ENCODE data around the gene SH2D3A. TPM values are rescaled to one million over a fixed set of nuclear protein-coding genes. Genes with fewer than 3 reads are reported as not detected.
"Not testable (repeated sequence)": the region's sequence is repeated elsewhere in the genome, so short reads cannot be mapped to it uniquely, and the experiment has no call there.

The SH2D3A gene
- polyA plus RNA-seq, 3 donors = 0.11 TPM; not detected in 2

DNA sequence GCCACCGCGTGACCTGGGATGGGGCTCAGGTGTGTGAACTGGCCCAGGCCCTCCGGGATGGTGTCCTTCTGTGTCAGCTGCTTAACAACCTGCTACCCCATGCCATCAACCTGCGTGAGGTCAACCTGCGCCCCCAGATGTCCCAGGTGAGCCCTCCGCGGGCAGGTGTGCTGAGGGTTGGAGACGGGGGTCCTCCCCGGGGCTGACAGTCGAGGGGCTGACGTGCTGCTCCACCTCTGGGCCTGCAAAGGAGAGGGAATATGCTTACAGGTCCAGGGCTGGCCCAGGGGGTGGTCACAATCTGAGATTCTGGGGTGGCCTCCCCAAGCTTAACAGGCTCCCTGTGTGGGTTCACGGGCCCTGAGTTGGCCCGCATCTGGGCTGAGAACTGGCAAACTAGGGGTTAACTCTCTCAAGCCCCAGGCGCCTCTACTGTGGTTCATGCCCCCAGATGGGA lies 5.7 kb upstream of the SH2D3A start:
- H3K9me3 Mint-ChIP-seq = peaks cover 0 to 6% (median 2%) of the 10 kb centered on the region in 7 donors
- Histone ChIP-seq H3K79me2 (ENCODE audit: insufficient read depth, low read length) (peaks cover 60% of the 10 kb centered on the region), H3K27me3 (ENCODE audit: control insufficient read depth in 2 of 2, insufficient read depth in 2 of 2, low read length in 2 of 2) (no peaks in the 10 kb centered on the region), H3K27ac (ENCODE audit: low read depth in 1 of 2, low read length in 2 of 2) (peak overlapping the region; percentile 80 to 97), H3K4me2 (replicated peaks; ENCODE audit: extremely low read depth, low read length, poor library complexity, severe bottlenecking) (peak overlapping the region; percentile 100), H3K36me3 (replicated peaks in 1 of 2; ENCODE audit: control insufficient read depth in 1 of 2, insufficient read depth in 2 of 2, low read length in 2 of 2) (peaks cover 8 to 26% of the 10 kb centered on the region in 2 donors), H3K4me3 (replicated peaks in 1 of 3; ENCODE audit: low read depth in 2 of 3, low read length in 3 of 3) (peak overlapping the region; percentile 82 to 100 (median 95)), H4K20me1 (ENCODE audit: insufficient read depth, low read length) (peaks cover 49% of the 10 kb centered on the region), H3K4me1 (ENCODE audit: control insufficient read depth in 1 of 2, insufficient read depth in 2 of 2, low read length in 2 of 2) (peaks cover 41 to 61% of the 10 kb centered on the region in 2 donors), H2AFZ (ENCODE audit: insufficient read depth, low read depth, low read length, poor library complexity, severe bottlenecking) (peak overlapping the region; percentile 68), H3K9me3 (replicated peaks in 1 of 2; ENCODE audit: control insufficient read depth in 1 of 2, insufficient read depth in 1 of 2, low read length in 2 of 2) (no peaks in the 10 kb centered on the region), H3K9ac (ENCODE audit: insufficient read depth, low read length, poor library complexity, severe bottlenecking) (peak overlapping the region; percentile 96)
- H3K27me3 Mint-ChIP-seq (ENCODE audit: low read depth in 3 of 3) = peaks cover 1 to 3% (median 2%) of the 10 kb centered on the region in 3 donors
- H3K36me3 Mint-ChIP-seq = peaks cover 22 to 26% of the 10 kb centered on the region in 2 donors
- H3K4me1 Mint-ChIP-seq = peaks cover 60% of the 10 kb centered on the region
- WGBS (ENCODE audit: insufficient coverage) = 0% methylated on average over 9 of the region's 14 CpGs
- H3K27ac Mint-ChIP-seq = peak overlapping the region; percentile 86 to 96 (median 94)
- intact Hi-C loops (cut with micrococcal nuclease) = loop anchor here in 1 of 2 donors (2.0 to 5.0 kb wide), 3 partner anchors 30 to 89 kb away; partner anchors contain the start of gene TRIP10
- H3K4me3 Mint-ChIP-seq = peak overlapping the region; percentile 97 to 98
- no peak for DNase-seq
- TF ChIP-seq, protein P1, sequence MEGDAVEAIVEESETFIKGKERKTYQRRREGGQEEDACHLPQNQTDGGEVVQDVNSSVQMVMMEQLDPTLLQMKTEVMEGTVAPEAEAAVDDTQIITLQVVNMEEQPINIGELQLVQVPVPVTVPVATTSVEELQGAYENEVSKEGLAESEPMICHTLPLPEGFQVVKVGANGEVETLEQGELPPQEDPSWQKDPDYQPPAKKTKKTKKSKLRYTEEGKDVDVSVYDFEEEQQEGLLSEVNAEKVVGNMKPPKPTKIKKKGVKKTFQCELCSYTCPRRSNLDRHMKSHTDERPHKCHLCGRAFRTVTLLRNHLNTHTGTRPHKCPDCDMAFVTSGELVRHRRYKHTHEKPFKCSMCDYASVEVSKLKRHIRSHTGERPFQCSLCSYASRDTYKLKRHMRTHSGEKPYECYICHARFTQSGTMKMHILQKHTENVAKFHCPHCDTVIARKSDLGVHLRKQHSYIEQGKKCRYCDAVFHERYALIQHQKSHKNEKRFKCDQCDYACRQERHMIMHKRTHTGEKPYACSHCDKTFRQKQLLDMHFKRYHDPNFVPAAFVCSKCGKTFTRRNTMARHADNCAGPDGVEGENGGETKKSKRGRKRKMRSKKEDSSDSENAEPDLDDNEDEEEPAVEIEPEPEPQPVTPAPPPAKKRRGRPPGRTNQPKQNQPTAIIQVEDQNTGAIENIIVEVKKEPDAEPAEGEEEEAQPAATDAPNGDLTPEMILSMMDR (IDR thresholded peaks at IDR 0.05) = no peak

DNA sequence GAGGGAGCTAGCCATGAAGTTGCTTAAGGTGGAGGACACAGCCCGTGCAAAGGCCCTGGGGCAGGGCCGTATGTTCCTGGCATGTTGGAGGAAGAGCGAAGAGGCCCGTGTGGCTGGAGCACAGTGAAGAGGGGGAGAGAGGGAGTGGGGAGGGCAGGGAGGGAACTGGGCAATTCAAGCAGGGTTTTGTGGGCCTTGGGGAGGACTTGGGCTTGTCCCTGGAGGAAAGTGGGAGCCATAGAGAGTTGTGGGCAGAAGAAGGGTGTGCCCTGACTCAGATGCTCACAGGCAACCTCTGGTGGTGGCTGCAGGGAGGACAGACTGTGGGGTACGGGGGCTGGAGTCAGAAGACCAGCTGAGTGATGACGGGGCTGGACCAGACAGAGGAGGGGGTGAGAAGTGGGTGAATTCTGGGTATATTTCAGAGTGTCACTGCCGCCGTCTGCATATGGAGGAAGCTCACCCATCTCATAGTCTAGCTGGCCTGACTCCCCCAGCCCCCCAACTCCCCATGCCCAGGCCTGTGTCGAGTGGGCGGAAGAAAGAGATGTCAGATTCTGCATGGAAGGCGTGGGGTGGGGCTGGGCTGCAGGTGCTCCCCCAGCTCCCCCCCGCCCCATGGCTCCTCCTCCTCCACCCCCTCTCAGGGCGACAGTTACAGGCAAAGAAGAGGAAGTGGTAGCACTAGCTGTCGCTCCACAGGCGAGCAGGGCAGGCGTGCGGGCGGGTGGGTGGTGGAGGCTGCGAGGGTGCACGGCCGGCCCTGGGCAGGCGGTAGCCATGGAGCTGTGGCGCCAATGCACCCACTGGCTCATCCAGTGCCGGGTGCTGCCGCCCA lies 5.0 kb upstream of the SH2D3A start, which contains the start of gene VAV1:
VAV1 (plus strand) TSS at position 681 of the 838 bp plus-strand sequence; CDS start at position 781, 100 bp downstream.
- peak within 1 kb of the TSS; percentile 97 to 98 for H3K4me3 Mint-ChIP-seq
- H3K79me2 ChIP-seq (ENCODE audit: insufficient read depth, low read length) = peaks cover 54% of the 10 kb centered on the region
- H3K4me3 ChIP-seq (replicated peaks in 1 of 3; ENCODE audit: low read depth in 2 of 3, low read length in 3 of 3) = peak within 1 kb of the TSS; percentile 82 to 100 (median 95)
- peaks cover 62% of the 10 kb centered on the region for H3K4me1 Mint-ChIP-seq
- DNase-seq = peak; percentile 83 to 93 (median 85)
- peak within 1 kb of the TSS; percentile 68 for H2AFZ ChIP-seq (ENCODE audit: insufficient read depth, low read depth, low read length, poor library complexity, severe bottlenecking)
- peak within 1 kb of the TSS; percentile 80 to 97 for H3K27ac ChIP-seq (ENCODE audit: low read depth in 1 of 2, low read length in 2 of 2)
- H3K9ac ChIP-seq (ENCODE audit: insufficient read depth, low read length, poor library complexity, severe bottlenecking) = peak within 1 kb of the TSS; percentile 96
- H3K4me1 ChIP-seq (ENCODE audit: control insufficient read depth in 1 of 2, insufficient read depth in 2 of 2, low read length in 2 of 2) = peaks cover 44 to 64% of the 10 kb centered on the region in 2 donors
- TF ChIP-seq, protein P1 (IDR thresholded peaks at IDR 0.05) = peak; percentile 67
- H3K27me3 ChIP-seq (ENCODE audit: control insufficient read depth in 2 of 2, insufficient read depth in 2 of 2, low read length in 2 of 2) = no peaks in the 10 kb centered on the region
- H3K9me3 Mint-ChIP-seq = peaks cover 0 to 6% (median 2%) of the 10 kb centered on the region in 7 donors
- peaks cover 5 to 19% of the 10 kb centered on the region in 2 donors for H3K36me3 ChIP-seq (replicated peaks in 1 of 2; ENCODE audit: control insufficient read depth in 1 of 2, insufficient read depth in 2 of 2, low read length in 2 of 2)
- peaks cover 43% of the 10 kb centered on the region for H4K20me1 ChIP-seq (ENCODE audit: insufficient read depth, low read length)
- WGBS (ENCODE audit: insufficient coverage) = 14% methylated on average over 17 of the region's 25 CpGs
- intact Hi-C loops (cut with micrococcal nuclease) = loop anchor here in 1 of 2 donors (2.0 to 5.0 kb wide), 3 partner anchors 31 to 90 kb away; partner anchors contain the start of gene TRIP10
- H3K36me3 Mint-ChIP-seq = peaks cover 19 to 22% of the 10 kb centered on the region in 2 donors
- peak within 1 kb of the TSS; percentile 100 for H3K4me2 ChIP-seq (replicated peaks; ENCODE audit: extremely low read depth, low read length, poor library complexity, severe bottlenecking)
- H3K27ac Mint-ChIP-seq = peak within 1 kb of the TSS; percentile 86 to 96 (median 94)
- peaks cover 2 to 5% (median 3%) of the 10 kb centered on the region in 3 donors for H3K27me3 Mint-ChIP-seq (ENCODE audit: low read depth in 3 of 3)
- no peaks in the 10 kb centered on the region for H3K9me3 ChIP-seq (replicated peaks in 1 of 2; ENCODE audit: control insufficient read depth in 1 of 2, insufficient read depth in 1 of 2, low read length in 2 of 2)

DNA sequence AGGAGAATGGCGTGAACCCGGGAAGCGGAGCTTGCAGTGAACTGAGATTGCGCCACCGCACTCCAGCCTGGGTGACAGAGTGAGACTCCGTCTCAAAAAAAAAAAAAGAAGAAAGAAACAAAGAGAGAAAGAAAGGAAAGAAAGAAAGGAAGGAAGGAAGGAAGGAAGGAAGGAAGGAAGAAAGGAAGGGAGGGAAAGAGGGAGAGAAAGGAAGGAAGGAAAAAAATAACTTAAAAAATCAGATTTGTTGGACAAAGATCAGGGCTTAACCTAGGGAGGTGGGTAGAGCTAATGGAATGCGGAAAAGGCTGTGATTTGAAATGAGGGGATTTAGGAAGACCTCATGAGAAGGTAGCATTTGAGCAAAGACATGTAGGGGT lies 4.4 kb upstream of the SH2D3A start:
- H3K4me1 ChIP-seq (ENCODE audit: control insufficient read depth in 1 of 2, insufficient read depth in 2 of 2, low read length in 2 of 2) = peaks cover 47 to 65% of the 10 kb centered on the region in 2 donors
- peaks cover 48% of the 10 kb centered on the region for H3K79me2 ChIP-seq (ENCODE audit: insufficient read depth, low read length)
- H3K27me3 ChIP-seq (ENCODE audit: control insufficient read depth in 2 of 2, insufficient read depth in 2 of 2, low read length in 2 of 2); H3K27me3 Mint-ChIP-seq (ENCODE audit: low read depth in 3 of 3); H3K9me3 ChIP-seq (replicated peaks in 1 of 2; ENCODE audit: control insufficient read depth in 1 of 2, insufficient read depth in 1 of 2, low read length in 2 of 2); DNase-seq; H3K4me2 ChIP-seq (replicated peaks; ENCODE audit: extremely low read depth, low read length, poor library complexity, severe bottlenecking); H3K9me3 Mint-ChIP-seq; H2AFZ ChIP-seq (ENCODE audit: insufficient read depth, low read depth, low read length, poor library complexity, severe bottlenecking); H3K9ac ChIP-seq (ENCODE audit: insufficient read depth, low read length, poor library complexity, severe bottlenecking): not testable (repeated sequence)
- H3K4me3 ChIP-seq (replicated peaks in 1 of 3; ENCODE audit: low read depth in 2 of 3, low read length in 3 of 3) = peak overlapping the region in 1 of 3 experiments; percentile 100
- peaks cover 63% of the 10 kb centered on the region for H3K4me1 Mint-ChIP-seq
- peaks cover 0 to 13% of the 10 kb centered on the region in 2 donors for H3K36me3 ChIP-seq (replicated peaks in 1 of 2; ENCODE audit: control insufficient read depth in 1 of 2, insufficient read depth in 2 of 2, low read length in 2 of 2)
- 58% methylated on average over 4 of the region's 7 CpGs for WGBS (ENCODE audit: insufficient coverage)
- H3K4me3 Mint-ChIP-seq = peak overlapping the region in 1 of 2 donors; percentile 55
- peak overlapping the region; percentile 86 to 95 (median 89) for H3K27ac Mint-ChIP-seq
- H4K20me1 ChIP-seq (ENCODE audit: insufficient read depth, low read length) = peaks cover 36% of the 10 kb centered on the region
- peak overlapping the region; percentile 80 to 97 for H3K27ac ChIP-seq (ENCODE audit: low read depth in 1 of 2, low read length in 2 of 2)
- intact Hi-C loops (cut with micrococcal nuclease) = loop anchor here in 1 of 2 donors (2.0 to 5.0 kb wide), 3 partner anchors 31 to 91 kb away; partner anchors contain the start of gene TRIP10
- H3K36me3 Mint-ChIP-seq = peaks cover 14 to 16% of the 10 kb centered on the region in 2 donors

Data from CD14-positive monocyte (primary cell).